ENCODE data around the gene CD99. TPM values are rescaled to one million over a fixed set of nuclear protein-coding genes. Genes with fewer than 3 reads are reported as not detected.
"Not testable (repeated sequence)": the region's sequence is repeated elsewhere in the genome, so short reads cannot be mapped to it uniquely, and the experiment has no call there.

The CD99 gene
- total RNA-seq, 4 donors from 2014 or later: 285 to 421 (median 292) TPM

- no peak for ATAC-seq
- H3K27ac ChIP-seq: no peak overlapping the region
- WGBS, 2 donors (ENCODE audit: low coverage in 1 of 2): 91 to 95% methylated on average over 3 of the region's 3 CpGs
- TF ChIP-seq EP300 (IDR thresholded peaks at IDR 0.05) (no peak), CTCF (IDR thresholded peaks at IDR 0.05) (no peak), POLR2AphosphoS5 (IDR thresholded peaks at IDR 0.05) (no peak), POLR2A (IDR thresholded peaks at IDR 0.05) (no peak)
- no peaks in the 10 kb centered on the region for H3K9me3 ChIP-seq
- peaks cover 0 to 10% (median 0%) of the 10 kb centered on the region in 3 donors for H3K4me1 ChIP-seq
- peaks cover 0 to 73% of the 10 kb centered on the region in 2 donors for H3K36me3 ChIP-seq
- H3K4me3 ChIP-seq: no peak overlapping the region
- no peaks in the 10 kb centered on the region for H3K27me3 ChIP-seq
Observed at GRCh38 chrX:2741386-2741785, 50.3 kb downstream of the CD99 start.

DNA sequence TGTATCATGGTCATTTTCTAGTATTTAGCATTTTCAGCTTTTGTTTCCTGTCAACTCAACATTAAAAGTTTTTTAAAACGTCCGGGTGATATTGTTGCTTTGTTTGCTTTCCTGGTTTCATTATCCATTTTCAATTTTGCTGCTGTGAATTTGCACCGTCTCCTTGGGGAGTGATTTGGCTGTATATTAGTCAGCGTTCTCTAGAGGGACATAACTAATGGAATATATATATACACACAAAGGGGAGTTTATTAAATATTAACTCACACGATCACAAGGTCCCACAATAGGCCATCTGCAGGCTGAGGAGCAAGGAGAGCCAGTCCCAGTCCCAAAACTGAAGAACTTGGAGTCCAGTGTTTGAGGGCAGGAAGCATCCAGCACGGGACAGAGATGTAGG, 55.2 kb downstream of the CD99 start:
- Histone ChIP-seq H3K36me3 (peaks cover 0 to 25% of the 10 kb centered on the region in 2 donors), H3K4me1 (peaks cover 0 to 17% (median 0%) of the 10 kb centered on the region in 3 donors)
- 22 to 32% methylated on average over 2 to 6 of the region's 6 CpGs for WGBS, 2 donors (ENCODE audit: low coverage in 1 of 2)
- H3K27ac ChIP-seq, H3K9me3 ChIP-seq, ATAC-seq, H3K4me3 ChIP-seq, H3K27me3 ChIP-seq: not testable (repeated sequence)

- no peaks in the 10 kb centered on the region for H3K27me3 ChIP-seq
- no peak for ATAC-seq
- H3K4me3 ChIP-seq: no peak overlapping the region
- H3K4me1 ChIP-seq: peaks cover 0 to 17% (median 0%) of the 10 kb centered on the region in 3 donors
- 54 to 68% methylated on average over 3 to 7 of the region's 8 CpGs for WGBS, 2 donors (ENCODE audit: low coverage in 1 of 2)
- no peak overlapping the region for H3K27ac ChIP-seq
- H3K9me3 ChIP-seq: no peaks in the 10 kb centered on the region
- TF ChIP-seq POLR2AphosphoS5 (IDR thresholded peaks at IDR 0.05): no peak
- no peak for TF ChIP-seq EP300 (IDR thresholded peaks at IDR 0.05)
- no peak for TF ChIP-seq POLR2A (IDR thresholded peaks at IDR 0.05)
- no peak for TF ChIP-seq CTCF (IDR thresholded peaks at IDR 0.05)
- H3K36me3 ChIP-seq: peaks cover 0 to 8% of the 10 kb centered on the region in 2 donors
Observed at GRCh38 chrX:2748171-2748814, 57.2 kb downstream of the CD99 start.

- Histone ChIP-seq H3K27ac (no peak overlapping the region), H3K4me1 (peaks cover 0 to 17% (median 0%) of the 10 kb centered on the region in 3 donors), H3K27me3 (no peaks in the 10 kb centered on the region), H3K4me3 (no peak overlapping the region), H3K9me3 (no peaks in the 10 kb centered on the region), H3K36me3 (peaks cover 0 to 3% of the 10 kb centered on the region in 2 donors)
- no peak for ATAC-seq
- TF ChIP-seq CTCF (IDR thresholded peaks at IDR 0.05): no peak
- TF ChIP-seq POLR2A (IDR thresholded peaks at IDR 0.05): no peak
- no peak for TF ChIP-seq EP300 (IDR thresholded peaks at IDR 0.05)
- no peak for TF ChIP-seq POLR2AphosphoS5 (IDR thresholded peaks at IDR 0.05)
- 27 to 40% methylated on average over 1 of the region's 1 CpG for WGBS, 2 donors (ENCODE audit: low coverage in 1 of 2)
Observed at GRCh38 chrX:2748815-2749188, 57.7 kb downstream of the CD99 start.

DNA sequence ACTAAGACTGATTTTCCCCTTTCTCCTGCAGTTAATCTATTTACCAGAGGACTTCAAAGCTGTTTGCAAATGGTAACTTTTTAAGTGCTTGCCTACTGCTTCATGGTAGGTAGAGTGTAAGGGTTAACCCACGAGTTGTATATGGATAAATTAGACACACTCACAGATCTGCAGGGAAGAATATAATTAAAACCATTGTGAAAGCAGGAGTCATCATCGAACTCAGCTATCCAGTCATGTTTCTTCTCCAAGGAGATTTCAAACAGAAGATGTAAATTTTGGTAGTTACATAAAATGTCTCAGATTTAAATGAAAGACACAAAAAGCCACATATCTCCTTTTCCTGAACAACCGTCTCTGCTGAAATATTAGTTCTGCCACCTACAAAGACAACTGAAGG, 60.2 kb downstream of the CD99 start:
- no peak overlapping the region for H3K4me3 ChIP-seq
- no peak overlapping the region for H3K27ac ChIP-seq
- no peaks in the 10 kb centered on the region for H3K9me3 ChIP-seq
- no peak for ATAC-seq
- no peak for TF ChIP-seq EP300 (IDR thresholded peaks at IDR 0.05)
- TF ChIP-seq POLR2A (IDR thresholded peaks at IDR 0.05): no peak
- TF ChIP-seq CTCF (IDR thresholded peaks at IDR 0.05): no peak
- no peak for TF ChIP-seq POLR2AphosphoS5 (IDR thresholded peaks at IDR 0.05)
- peaks cover 0 to 9% (median 0%) of the 10 kb centered on the region in 3 donors for H3K4me1 ChIP-seq
- 26 to 44% methylated on average over 3 of the region's 3 CpGs for WGBS, 2 donors (ENCODE audit: low coverage in 1 of 2)
- H3K27me3 ChIP-seq: no peaks in the 10 kb centered on the region
- no peaks in the 10 kb centered on the region for H3K36me3 ChIP-seq

DNA sequence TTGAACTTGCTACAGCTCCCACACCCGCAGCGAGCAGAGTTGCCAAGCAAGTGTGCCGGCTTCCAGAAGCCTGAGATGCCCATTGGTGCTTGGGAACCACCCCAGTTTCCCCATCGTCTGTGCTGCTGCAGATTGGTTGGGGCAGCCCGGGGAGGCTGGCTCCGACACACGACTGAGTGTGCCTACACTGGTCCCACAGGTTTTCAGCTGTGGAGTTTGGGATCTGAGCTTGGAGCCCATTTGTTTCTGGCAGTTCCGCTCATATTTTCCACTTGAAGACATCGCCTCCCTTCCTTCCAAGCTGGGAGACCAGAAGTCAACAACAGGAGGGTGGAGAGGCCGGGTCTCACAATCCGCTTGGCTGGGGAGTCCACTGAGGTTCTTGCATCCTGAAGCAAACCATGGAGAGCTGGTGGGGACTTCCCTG, 60.8 kb downstream of the CD99 start, which contains the start of gene XG:
Gene XG, plus strand, starts transcription at position 167 of the 427 bp plus-strand sequence. Its CDS starts 235 bp downstream, at position 402.
- ATAC-seq: not testable (repeated sequence)

DNA sequence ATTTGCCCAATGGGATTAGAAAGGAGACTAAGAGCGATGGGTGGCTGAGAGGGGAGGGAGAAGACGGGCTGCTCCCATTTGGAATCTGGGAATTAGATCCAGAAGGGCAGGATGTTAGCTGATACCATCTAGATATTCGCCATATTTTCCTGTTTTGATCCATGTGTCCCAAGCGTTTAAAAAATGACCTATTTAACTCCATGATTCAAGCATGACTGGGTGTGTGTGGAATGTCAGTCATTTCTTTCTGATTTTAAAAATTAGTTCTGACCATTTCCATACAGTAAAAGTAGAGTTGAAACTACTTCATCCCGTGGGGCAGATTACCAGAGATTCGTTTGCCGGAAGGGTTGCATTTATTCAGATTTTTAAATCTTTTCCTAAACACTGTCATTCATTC, 61.3 kb downstream of the CD99 start:
- not testable (repeated sequence) for H3K27ac ChIP-seq, H3K4me1 ChIP-seq, H3K27me3 ChIP-seq, H3K36me3 ChIP-seq, ATAC-seq, H3K9me3 ChIP-seq, H3K4me3 ChIP-seq
- 66 to 73% methylated on average over 5 of the region's 7 CpGs for WGBS, 2 donors (ENCODE audit: low coverage in 1 of 2)

More for the DNA sequence above, 60.8 kb downstream of the CD99 start, which contains the start of gene XG:
- not testable (repeated sequence) for H3K9me3 ChIP-seq, H3K27me3 ChIP-seq, H3K36me3 ChIP-seq, H3K27ac ChIP-seq, H3K4me1 ChIP-seq, H3K4me3 ChIP-seq
- 60% methylated on average over 2 of the region's 11 CpGs; no CpG with 5 or more reads in 1 of the 2 donors for WGBS, 2 donors (ENCODE audit: low coverage in 1 of 2)

- 51 to 58% methylated on average over 2 to 3 of the region's 5 CpGs for WGBS, 2 donors (ENCODE audit: low coverage in 1 of 2)
- H3K27me3 ChIP-seq, H3K9me3 ChIP-seq, H3K36me3 ChIP-seq, H3K27ac ChIP-seq, H3K4me3 ChIP-seq, ATAC-seq, H3K4me1 ChIP-seq: not testable (repeated sequence)
Observed at GRCh38 chrX:2755163-2755715, 64.1 kb downstream of the CD99 start.
